Skeletal muscle tissue (tissue), 4 donors: ENCODE measurements around the gene CDKN1B. TPM values are rescaled to one million over a fixed set of nuclear protein-coding genes. Genes with fewer than 3 reads are reported as not detected.

ENCODE experiments used
- H3K27ac ChIP-seq: one replicate; pipeline ENCODE4 v1.7.0; 2013; ENCODE audit warnings: mild to moderate bottlenecking, low read depth, low read length, inconsistent platforms
- H3K27me3 ChIP-seq, 3 donors: one replicate each; pipeline ENCODE4 v1.7.0; 2013; ENCODE audit warnings: low read length in 3 of 3; ENCODE audit not compliant: control insufficient read depth in 3 of 3, insufficient read depth in 3 of 3
- H3K36me3 ChIP-seq, 3 donors: one replicate each; pipeline ENCODE4 v1.7.0; 2013; ENCODE audit warnings: low read length in 3 of 3; ENCODE audit not compliant: control insufficient read depth in 3 of 3, insufficient read depth in 3 of 3
- H3K4me1 ChIP-seq, 3 donors: one replicate each; pipeline ENCODE4 v1.7.0; 2013; ENCODE audit warnings: low read length in 3 of 3, mild to moderate bottlenecking in 3 of 3; ENCODE audit not compliant: control insufficient read depth in 3 of 3, insufficient read depth in 3 of 3
- H3K4me3 ChIP-seq, 3 donors: one replicate each; pipeline ENCODE4 v1.7.0; 2013; ENCODE audit warnings: low read length in 3 of 3
- H3K9ac ChIP-seq, 3 donors: one replicate each; pipeline ENCODE4 v1.7.0; 2013; ENCODE audit warnings: low read length in 3 of 3, mild to moderate bottlenecking in 3 of 3, moderate library complexity in 2 of 3, low read depth in 1 of 3
- H3K9me3 ChIP-seq, 3 donors: one replicate each; pipeline ENCODE4 v1.7.0; 2013; ENCODE audit warnings: low read length in 3 of 3; ENCODE audit not compliant: control insufficient read depth in 3 of 3
- total RNA-seq: library from RNA; depleted of rRNA; stranded (reverse); fragments of >200 nt; gene quantifications from one replicate; pipeline ENCODE4 v1.2.3, GENCODE V29; 2014
- donor health status: Osteomylitis.

The CDKN1B gene
- 62.1 TPM for total RNA-seq

DNA sequence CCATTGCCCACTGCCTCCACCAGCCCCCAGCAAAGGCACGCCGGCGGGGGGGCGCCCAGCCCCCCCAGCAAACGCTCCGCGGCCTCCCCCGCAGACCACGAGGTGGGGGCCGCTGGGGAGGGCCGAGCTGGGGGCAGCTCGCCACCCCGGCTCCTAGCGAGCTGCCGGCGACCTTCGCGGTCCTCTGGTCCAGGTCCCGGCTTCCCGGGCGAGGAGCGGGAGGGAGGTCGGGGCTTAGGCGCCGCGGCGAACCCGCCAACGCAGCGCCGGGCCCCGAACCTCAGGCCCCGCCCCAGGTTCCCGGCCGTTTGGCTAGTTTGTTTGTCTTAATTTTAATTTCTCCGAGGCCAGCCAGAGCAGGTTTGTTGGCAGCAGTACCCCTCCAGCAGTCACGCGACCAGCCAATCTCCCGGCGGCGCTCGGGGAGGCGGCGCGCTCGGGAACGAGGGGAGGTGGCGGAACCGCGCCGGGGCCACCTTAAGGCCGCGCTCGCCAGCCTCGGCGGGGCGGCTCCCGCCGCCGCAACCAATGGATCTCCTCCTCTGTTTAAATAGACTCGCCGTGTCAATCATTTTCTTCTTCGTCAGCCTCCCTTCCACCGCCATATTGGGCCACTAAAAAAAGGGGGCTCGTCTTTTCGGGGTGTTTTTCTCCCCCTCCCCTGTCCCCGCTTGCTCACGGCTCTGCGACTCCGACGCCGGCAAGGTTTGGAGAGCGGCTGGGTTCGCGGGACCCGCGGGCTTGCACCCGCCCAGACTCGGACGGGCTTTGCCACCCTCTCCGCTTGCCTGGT is at the start of gene CDKN1B:
CDKN1B (plus strand) TSS at position 576 of the 793 bp plus-strand sequence. CDS start 472 bp downstream, outside the sequence.
- Histone ChIP-seq H3K9ac (peak within 1 kb of the TSS; percentile 95 to 99 (median 97)), H3K36me3 (peaks cover 10 to 12% (median 10%) of the 10 kb centered on the region in 3 donors), H3K27ac (peak within 1 kb of the TSS; percentile 98), H3K4me1 (peaks cover 32 to 52% (median 36%) of the 10 kb centered on the region in 3 donors), H3K27me3 (no peaks in the 10 kb centered on the region), H3K4me3 (peak within 1 kb of the TSS; percentile 92 to 98 (median 93)), H3K9me3 (no peaks in the 10 kb centered on the region)

DNA sequence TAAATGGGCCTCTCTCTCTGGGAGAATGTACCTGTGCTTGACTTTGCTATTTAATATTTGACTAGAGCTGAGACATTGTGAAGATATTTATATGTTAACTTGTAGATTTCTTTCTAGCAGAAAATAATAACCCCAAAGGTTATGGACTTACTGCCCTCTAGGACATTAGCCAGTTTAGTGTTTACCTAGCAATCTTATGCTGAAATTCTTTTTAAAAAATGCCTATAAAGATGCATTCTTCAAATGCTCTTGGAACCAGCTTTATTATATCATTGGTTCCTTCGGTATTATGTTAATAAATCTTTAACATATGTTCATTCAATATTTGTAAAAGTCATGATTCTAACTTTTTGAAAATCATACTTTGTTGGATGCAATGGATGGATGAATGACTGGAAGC is 49.2 kb upstream of the CDKN1B start:
- no peaks in the 10 kb centered on the region for H3K9me3 ChIP-seq
- no peaks in the 10 kb centered on the region for H3K36me3 ChIP-seq
- no peaks in the 10 kb centered on the region for H3K27me3 ChIP-seq
- H3K4me3 ChIP-seq: no peak overlapping the region
- no peak overlapping the region for H3K9ac ChIP-seq
- H3K27ac ChIP-seq: no peak overlapping the region
- no peaks in the 10 kb centered on the region for H3K4me1 ChIP-seq

DNA sequence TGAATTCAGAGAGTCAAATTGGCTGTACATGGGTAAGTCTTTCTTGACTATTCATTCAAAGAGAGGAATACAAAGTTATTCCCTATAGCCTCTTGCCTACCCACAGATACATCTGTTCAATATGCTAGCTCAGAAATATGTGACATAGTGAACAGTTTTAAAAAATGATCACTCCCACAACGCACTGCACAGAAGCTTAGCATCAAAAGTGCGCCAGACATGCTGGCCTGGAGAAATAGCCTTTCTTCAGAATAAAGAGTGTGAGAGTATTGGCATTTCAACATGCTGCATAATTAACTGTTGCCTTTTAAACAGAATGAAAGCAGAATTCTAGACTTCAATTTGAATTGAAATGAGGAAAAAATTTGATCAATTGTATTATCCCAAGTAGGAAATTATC is 48.1 kb upstream of the CDKN1B start:
- Histone ChIP-seq H3K27me3 (no peaks in the 10 kb centered on the region), H3K9ac (no peak overlapping the region), H3K9me3 (no peaks in the 10 kb centered on the region), H3K4me3 (no peak overlapping the region), H3K4me1 (no peaks in the 10 kb centered on the region), H3K36me3 (no peaks in the 10 kb centered on the region), H3K27ac (no peak overlapping the region)

DNA sequence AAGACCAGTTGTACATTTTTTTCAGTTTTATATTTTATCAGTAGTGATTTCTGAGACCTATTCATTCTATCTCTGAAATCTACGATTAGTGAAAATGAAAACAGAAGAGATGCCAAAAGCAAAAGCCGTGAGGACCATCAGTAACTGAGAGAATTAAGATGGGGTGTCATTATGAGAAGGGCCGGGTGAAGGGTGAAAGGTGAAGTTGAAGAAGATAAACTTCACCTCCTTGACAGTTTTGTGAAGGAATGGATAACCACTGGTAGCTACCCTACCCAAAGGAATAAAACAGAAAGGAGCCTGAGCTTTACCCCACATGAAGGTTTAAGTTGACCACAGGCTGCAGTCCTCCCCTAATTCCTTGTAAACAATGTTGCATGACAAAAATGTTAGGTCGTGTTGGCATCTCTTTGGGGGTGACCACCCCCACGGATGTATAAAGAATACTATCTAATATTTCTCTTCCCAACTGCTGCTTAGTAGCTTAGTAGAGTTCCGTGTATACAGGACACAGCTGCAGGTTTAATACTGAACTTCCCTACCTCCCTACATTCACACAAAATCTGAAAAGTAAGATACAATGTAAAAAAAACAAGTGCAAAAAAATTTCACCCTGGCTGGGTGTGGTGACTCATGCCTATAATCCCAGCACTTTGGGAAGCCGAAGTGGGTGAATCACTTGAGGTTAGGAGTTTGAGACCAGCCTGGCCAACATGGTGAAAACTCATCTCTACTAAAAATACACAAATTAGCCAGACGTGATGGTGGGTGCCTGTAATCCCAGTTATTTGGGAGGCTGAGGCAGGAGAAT is 45.1 kb upstream of the CDKN1B start:
- Histone ChIP-seq H3K4me1 (no peaks in the 10 kb centered on the region), H3K27ac (no peak overlapping the region), H3K36me3 (no peaks in the 10 kb centered on the region), H3K9ac (no peak overlapping the region), H3K9me3 (no peaks in the 10 kb centered on the region), H3K27me3 (no peaks in the 10 kb centered on the region), H3K4me3 (no peak overlapping the region)

DNA sequence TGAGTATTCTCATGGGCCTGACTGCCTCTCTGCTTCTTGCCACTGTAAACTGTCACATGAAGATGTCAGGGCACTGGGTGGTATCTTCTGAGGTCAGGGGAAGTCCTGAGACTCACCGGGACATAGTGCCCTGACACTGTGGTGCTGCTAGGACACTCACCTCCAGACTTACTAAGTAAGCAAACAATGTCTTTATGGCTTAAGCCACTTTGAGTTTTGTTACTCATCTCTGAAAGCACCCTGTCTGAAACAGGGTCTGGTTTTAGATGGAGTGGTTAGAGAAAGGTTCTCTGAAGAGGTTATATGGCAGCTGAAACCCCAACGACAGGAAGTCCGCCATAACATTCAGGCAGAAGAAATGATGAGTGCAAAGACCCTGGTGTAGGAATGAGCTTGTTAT is 43.9 kb upstream of the CDKN1B start:
- no peak overlapping the region for H3K4me3 ChIP-seq
- no peak overlapping the region for H3K9ac ChIP-seq
- no peaks in the 10 kb centered on the region for H3K9me3 ChIP-seq
- H3K4me1 ChIP-seq: no peaks in the 10 kb centered on the region
- H3K27ac ChIP-seq: no peak overlapping the region
- no peaks in the 10 kb centered on the region for H3K27me3 ChIP-seq
- no peaks in the 10 kb centered on the region for H3K36me3 ChIP-seq

DNA sequence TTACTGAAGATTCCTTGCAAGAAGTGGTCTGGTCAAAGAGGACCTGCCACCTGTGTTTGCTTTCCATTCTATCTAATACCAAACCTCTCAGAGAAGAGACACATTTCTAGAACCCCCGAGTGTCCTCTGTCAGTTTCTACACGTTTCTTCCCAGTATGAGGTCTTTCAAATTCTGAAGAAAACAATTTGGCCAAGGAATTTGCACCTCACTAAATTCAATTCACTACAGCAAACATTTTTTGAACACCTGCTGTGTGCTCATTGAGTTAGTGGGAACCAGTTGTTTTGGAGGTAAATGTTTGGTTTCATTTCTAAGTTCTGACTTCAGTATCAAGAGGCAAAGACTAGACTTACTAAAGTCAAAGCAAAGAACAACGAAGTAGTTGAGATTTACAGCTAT is 40.6 kb upstream of the CDKN1B start:
- Histone ChIP-seq H3K4me1 (no peaks in the 10 kb centered on the region), H3K9me3 (no peaks in the 10 kb centered on the region), H3K4me3 (no peak overlapping the region), H3K36me3 (no peaks in the 10 kb centered on the region), H3K27ac (no peak overlapping the region), H3K27me3 (no peaks in the 10 kb centered on the region), H3K9ac (no peak overlapping the region)

DNA sequence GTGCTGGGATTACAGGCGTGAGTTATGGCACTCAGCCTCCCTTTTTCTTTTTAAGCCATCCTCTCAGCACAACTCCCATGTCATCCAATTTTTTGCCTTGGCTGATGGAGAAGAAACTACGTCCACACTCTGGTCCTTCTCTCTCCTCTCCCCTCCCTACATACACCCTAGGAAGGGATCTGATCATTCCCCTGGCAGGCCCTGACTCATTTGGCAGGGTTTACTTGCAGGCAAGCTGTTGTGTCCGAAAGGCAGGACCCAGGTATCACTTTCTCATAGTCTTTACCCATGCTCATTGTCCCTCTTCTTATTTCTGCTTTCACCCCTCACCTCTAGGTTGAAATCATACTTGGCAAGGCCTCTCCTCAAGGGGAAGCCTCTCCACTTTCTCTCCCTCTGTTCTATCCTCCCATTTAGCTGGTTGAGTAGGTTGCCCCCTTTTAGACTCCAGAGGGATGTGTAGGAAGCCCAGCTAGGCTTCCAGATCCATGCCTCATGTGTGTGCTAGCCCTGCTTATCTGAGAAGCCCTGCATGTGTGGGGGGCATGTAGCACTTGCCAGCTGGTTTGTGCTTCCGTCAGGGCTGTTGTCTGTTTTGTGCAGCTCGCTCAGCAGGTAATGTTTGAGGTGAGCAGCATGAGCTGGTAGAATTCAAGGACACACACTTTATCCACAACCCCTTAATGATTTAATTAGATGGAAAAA is 36.0 kb upstream of the CDKN1B start:
- H3K4me1 ChIP-seq: peaks cover 0 to 5% (median 3%) of the 10 kb centered on the region in 3 donors
- peaks cover 0 to 2% (median 0%) of the 10 kb centered on the region in 3 donors for H3K27me3 ChIP-seq
- no peak overlapping the region for H3K9ac ChIP-seq
- H3K4me3 ChIP-seq: no peak overlapping the region
- H3K27ac ChIP-seq: no peak overlapping the region
- H3K9me3 ChIP-seq: no peaks in the 10 kb centered on the region
- H3K36me3 ChIP-seq: no peaks in the 10 kb centered on the region

DNA sequence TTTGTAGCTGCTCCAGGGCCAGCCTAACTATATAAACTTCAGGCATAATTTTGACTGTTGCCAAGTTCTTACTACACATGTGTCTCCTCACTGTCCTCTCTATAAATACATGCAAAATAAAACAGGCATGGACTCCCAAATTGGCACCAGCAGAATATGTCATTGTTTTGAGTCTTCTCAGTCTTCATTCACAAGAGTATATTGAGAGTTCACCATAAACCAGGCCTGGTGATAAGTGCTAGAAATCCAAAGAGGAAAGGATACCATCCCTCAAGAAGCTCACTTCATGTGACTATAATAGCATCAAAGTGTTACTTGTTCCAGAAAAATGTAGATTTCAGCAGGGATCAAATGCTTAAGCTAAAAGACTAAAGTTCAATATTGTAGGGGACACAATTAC is 34.9 kb upstream of the CDKN1B start:
- H3K27me3 ChIP-seq: peaks cover 0 to 2% (median 0%) of the 10 kb centered on the region in 3 donors
- peaks cover 0 to 5% (median 3%) of the 10 kb centered on the region in 3 donors for H3K4me1 ChIP-seq
- no peak overlapping the region for H3K27ac ChIP-seq
- H3K4me3 ChIP-seq: no peak overlapping the region
- no peaks in the 10 kb centered on the region for H3K9me3 ChIP-seq
- H3K9ac ChIP-seq: no peak overlapping the region
- H3K36me3 ChIP-seq: no peaks in the 10 kb centered on the region

DNA sequence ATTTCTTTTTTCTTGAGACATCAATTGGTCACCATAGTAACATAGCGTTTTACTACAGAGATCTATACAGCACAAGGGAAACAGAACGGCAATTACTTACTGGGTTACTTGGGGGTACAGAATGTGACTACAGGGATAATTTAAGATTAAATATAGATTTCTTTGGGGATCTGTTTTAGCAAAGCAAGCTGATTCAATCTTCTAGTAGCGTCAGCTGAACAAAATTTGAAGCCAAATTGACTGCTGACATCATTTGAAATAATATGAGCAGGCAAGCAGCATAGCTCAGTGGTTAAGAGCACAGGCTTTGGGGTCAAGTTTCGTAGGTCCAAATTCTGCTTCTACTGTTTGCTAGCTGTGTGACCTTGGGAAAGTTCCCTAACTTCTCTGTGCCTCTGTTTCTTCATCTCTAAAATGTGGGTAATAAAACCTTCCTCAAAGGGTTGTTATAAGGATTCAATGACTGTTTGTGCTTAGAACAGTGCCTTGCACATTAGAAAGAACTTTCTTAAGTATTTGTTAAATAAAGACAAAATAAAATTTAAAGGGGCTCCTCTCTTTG is 34.0 kb upstream of the CDKN1B start:
- H3K27ac ChIP-seq: no peak overlapping the region
- no peak overlapping the region for H3K9ac ChIP-seq
- H3K4me1 ChIP-seq: peaks cover 0 to 5% (median 3%) of the 10 kb centered on the region in 3 donors
- H3K36me3 ChIP-seq: no peaks in the 10 kb centered on the region
- peaks cover 0 to 2% (median 0%) of the 10 kb centered on the region in 3 donors for H3K27me3 ChIP-seq
- no peak overlapping the region for H3K4me3 ChIP-seq
- H3K9me3 ChIP-seq: no peaks in the 10 kb centered on the region
